H9 (cell line): Measurements from ENCODE around the gene GIPC2. TPM values are rescaled to one million over a fixed set of nuclear protein-coding genes. Genes with fewer than 3 reads are reported as not detected.

Experiments
- DNase-seq: peaks from one replicate; pipeline ENCODE4 v3.0.0-alpha.2; 2017
- H2AFZ ChIP-seq: one replicate; pipeline ENCODE4 v1.6.1; 2013; ENCODE audit warnings: mild to moderate bottlenecking, low read length, control low read depth, moderate library complexity
- H2AK5ac ChIP-seq: 2 replicates; pipeline ENCODE4 v1.6.1; 2013; ENCODE audit warnings: low read length, control low read depth, mixed read lengths; ENCODE audit not compliant: insufficient read length
- H2BK120ac ChIP-seq: one replicate; pipeline ENCODE4 v1.6.1; 2013; ENCODE audit warnings: low read depth, mild to moderate bottlenecking, low read length, control low read depth, inconsistent platforms; ENCODE audit not compliant: poor library complexity, severe bottlenecking
- H2BK12ac ChIP-seq: 2 replicates; pipeline ENCODE4 v1.6.1; 2013; ENCODE audit warnings: low read length, control low read depth, mixed read lengths, low read depth; ENCODE audit not compliant: insufficient read length
- H2BK15ac ChIP-seq: 2 replicates; pipeline ENCODE4 v1.6.1; 2013; ENCODE audit warnings: low read depth, low read length, control low read depth
- H2BK20ac ChIP-seq: one replicate; pipeline ENCODE4 v1.6.1; 2013; ENCODE audit warnings: low read depth, mild to moderate bottlenecking, low read length, control low read depth, inconsistent platforms; ENCODE audit not compliant: poor library complexity, severe bottlenecking
- H2BK5ac ChIP-seq: 2 replicates; pipeline ENCODE4 v1.6.1; 2013; ENCODE audit warnings: low read length, control low read depth, mixed read lengths; ENCODE audit not compliant: insufficient read length
- H3K14ac ChIP-seq: 2 replicates; pipeline ENCODE4 v1.6.1; 2013; ENCODE audit warnings: low read length, control low read depth; ENCODE audit not compliant: insufficient read depth
- H3K18ac ChIP-seq: 2 replicates; pipeline ENCODE4 v1.6.1; 2013; ENCODE audit warnings: low read depth, mild to moderate bottlenecking, mixed read lengths, low read length, control low read depth; ENCODE audit not compliant: insufficient read length
- H3K23ac ChIP-seq: 2 replicates; pipeline ENCODE4 v1.6.1; 2013; ENCODE audit warnings: low read length, control low read depth, mixed read lengths, low read depth; ENCODE audit not compliant: insufficient read length
- H3K23me2 ChIP-seq: 2 replicates; pipeline ENCODE4 v1.6.1; 2013; ENCODE audit warnings: low read depth, mild to moderate bottlenecking, mixed read lengths, low read length, control low read depth; ENCODE audit not compliant: insufficient read length, poor library complexity, severe bottlenecking
- H3K27ac ChIP-seq: 2 replicates; pipeline ENCODE4 v1.5.1; 2013; ENCODE audit warnings: low read length, control low read depth, mixed read lengths, low read depth; ENCODE audit not compliant: insufficient read length
- H3K27me3 ChIP-seq: 2 replicates; pipeline ENCODE4 v1.6.1; 2013; ENCODE audit warnings: low read length, control low read depth, inconsistent platforms; ENCODE audit not compliant: insufficient read depth
- H3K4ac ChIP-seq: 2 replicates; pipeline ENCODE4 v1.6.1; 2013; ENCODE audit warnings: low read depth, mild to moderate bottlenecking, control low read depth, inconsistent platforms, low read length, moderate library complexity
- H3K4me1 ChIP-seq: 2 replicates; pipeline ENCODE4 v1.6.1; 2013; ENCODE audit warnings: low read length, control low read depth, inconsistent platforms; ENCODE audit not compliant: insufficient read depth
- H3K4me2 ChIP-seq: 2 replicates; pipeline ENCODE4 v1.6.1; 2013; ENCODE audit warnings: low read length, control low read depth, mixed read lengths; ENCODE audit not compliant: insufficient read length, insufficient read depth
- H3K56ac ChIP-seq: 2 replicates; pipeline ENCODE4 v1.6.1; 2013; ENCODE audit warnings: low read depth, mild to moderate bottlenecking, mixed read lengths, low read length, control low read depth; ENCODE audit not compliant: insufficient read length
- H3K79me1 ChIP-seq: 2 replicates; pipeline ENCODE4 v1.6.1; 2013; ENCODE audit warnings: low read depth, mild to moderate bottlenecking, moderate library complexity, low read length, control low read depth, inconsistent platforms; ENCODE audit not compliant: insufficient read depth, poor library complexity, severe bottlenecking
- H3K79me2 ChIP-seq: 2 replicates; pipeline ENCODE4 v1.6.1; 2013; ENCODE audit warnings: low read length, control low read depth, inconsistent platforms; ENCODE audit not compliant: insufficient read depth
- H3K9ac ChIP-seq: 2 replicates; pipeline ENCODE4 v1.6.1; 2013; ENCODE audit warnings: low read length, control low read depth, mixed read lengths; ENCODE audit not compliant: insufficient read length; ENCODE audit errors: extremely low read depth
- H3K9me3 ChIP-seq: one replicate; pipeline ENCODE4 v1.6.1; 2013; ENCODE audit warnings: low read depth, low read length, inconsistent platforms; ENCODE audit not compliant: control insufficient read depth
- H3T11ph ChIP-seq: one replicate; pipeline ENCODE4 v1.6.1; 2013; ENCODE audit warnings: mild to moderate bottlenecking, low read length, control low read depth, inconsistent platforms
- H4K20me1 ChIP-seq: one replicate; pipeline ENCODE4 v1.6.1; 2013; ENCODE audit not compliant: control insufficient read depth, insufficient read length, insufficient read depth
- H4K5ac ChIP-seq: 2 replicates; pipeline ENCODE4 v1.6.1; 2013; ENCODE audit warnings: low read depth, mild to moderate bottlenecking, mixed read lengths, low read length, control low read depth; ENCODE audit not compliant: insufficient read length
- H4K8ac ChIP-seq: replicated peaks from 2 replicates; pipeline ENCODE4 v1.6.1; 2013; ENCODE audit warnings: low read length, control low read depth, mixed read lengths, low read depth; ENCODE audit not compliant: insufficient read length
- H4K91ac ChIP-seq: 2 replicates; pipeline ENCODE4 v1.6.1; 2013; ENCODE audit warnings: low read depth, mild to moderate bottlenecking, moderate library complexity, mixed read lengths, low read length, control low read depth; ENCODE audit not compliant: insufficient read length
- H3K27ac Mint-ChIP-seq, 3 experiments: 2 replicates in 2 of 3; 3 replicates in 1 of 3; pipeline ENCODE4 v1.8.0; 2020 to 2021; ENCODE audit warnings: mixed read lengths in 3 of 3, mild to moderate bottlenecking in 1 of 3, moderate library complexity in 1 of 3
- H3K27me3 Mint-ChIP-seq: 2 replicates; pipeline ENCODE4 v1.8.0; 2021; ENCODE audit warnings: low read depth, mild to moderate bottlenecking, moderate library complexity, mixed read lengths
- H3K36me3 Mint-ChIP-seq, 3 experiments: 2 replicates in 2 of 3; 3 replicates in 1 of 3; pipeline ENCODE4 v1.8.0; 2020 to 2021; ENCODE audit warnings: low read depth in 3 of 3, mixed read lengths in 3 of 3; ENCODE audit not compliant: insufficient read depth in 1 of 3
- H3K4me1 Mint-ChIP-seq, 2 experiments: 2 replicates each; pipeline ENCODE4 v1.8.0; 2020; ENCODE audit warnings: mixed read lengths in 2 of 2
- H3K4me3 Mint-ChIP-seq, 2 experiments: 2 replicates in 1 of 2; 3 replicates in 1 of 2; pipeline ENCODE4 v1.8.0; 2020 to 2021; ENCODE audit warnings: mild to moderate bottlenecking in 2 of 2, mixed read lengths in 2 of 2, moderate library complexity in 1 of 2
- H3K9me3 Mint-ChIP-seq, 2 experiments: 2 replicates in 1 of 2; 3 replicates in 1 of 2; pipeline ENCODE4 v1.8.0; 2020; ENCODE audit warnings: mild to moderate bottlenecking in 2 of 2, mixed read lengths in 2 of 2, moderate library complexity in 1 of 2
- WGBS: extraction: QIAGEN DNeasy Blood & Tissue Kit; methylation state at CpG from one replicate; pipeline ENCODE4 v1.1.7; 2013; ENCODE audit warnings: missing lambda C conversion rate, low lambda C conversion rate, mixed read lengths; ENCODE audit not compliant: insufficient read length; ENCODE audit errors: extremely low coverage; 5-methylcytosine and 5-hydroxymethylcytosine counted together
- total RNA-seq: library from RNA; stranded (reverse); gene quantifications from 2 replicates; pipeline ENCODE4 v1.2.1, GENCODE V29; 2021
- TF ChIP-seq, protein P1 (sequence below): fragments of 200-600 bp; sonication (generic); conservative IDR thresholded peaks from 3 replicates; pipeline ENCODE4 v1.8.0; 2021; ENCODE audit warnings: antibody characterized with exemption, mild to moderate bottlenecking

GIPC2 gene
- total RNA-seq, 1 experiment from 2014 or later = 0.85 TPM

DNA sequence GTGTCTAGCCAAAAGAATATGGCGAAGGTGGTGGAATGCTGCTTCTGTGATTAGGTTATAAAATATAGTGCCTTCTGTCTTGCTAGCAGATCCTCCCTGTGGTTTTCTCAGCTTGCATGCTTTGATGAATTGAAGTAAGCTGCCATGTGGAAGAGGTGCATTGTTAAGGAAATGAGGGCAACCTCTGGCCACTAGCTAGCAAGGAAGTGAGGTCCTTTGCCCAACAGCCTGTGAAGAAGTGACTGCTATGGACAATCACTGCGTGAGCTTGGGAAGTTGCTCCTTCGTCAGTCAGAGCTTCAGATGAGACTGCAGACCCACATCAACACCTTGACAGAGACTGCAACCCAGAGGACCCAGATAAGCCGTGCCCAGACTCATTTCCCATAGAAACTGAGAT, 109.4 kb downstream of the GIPC2 start:
- H3K27ac Mint-ChIP-seq = no peak overlapping the region
- H4K91ac ChIP-seq = no peak overlapping the region
- H3K9me3 ChIP-seq = no peaks in the 10 kb centered on the region
- TF ChIP-seq, protein P1, sequence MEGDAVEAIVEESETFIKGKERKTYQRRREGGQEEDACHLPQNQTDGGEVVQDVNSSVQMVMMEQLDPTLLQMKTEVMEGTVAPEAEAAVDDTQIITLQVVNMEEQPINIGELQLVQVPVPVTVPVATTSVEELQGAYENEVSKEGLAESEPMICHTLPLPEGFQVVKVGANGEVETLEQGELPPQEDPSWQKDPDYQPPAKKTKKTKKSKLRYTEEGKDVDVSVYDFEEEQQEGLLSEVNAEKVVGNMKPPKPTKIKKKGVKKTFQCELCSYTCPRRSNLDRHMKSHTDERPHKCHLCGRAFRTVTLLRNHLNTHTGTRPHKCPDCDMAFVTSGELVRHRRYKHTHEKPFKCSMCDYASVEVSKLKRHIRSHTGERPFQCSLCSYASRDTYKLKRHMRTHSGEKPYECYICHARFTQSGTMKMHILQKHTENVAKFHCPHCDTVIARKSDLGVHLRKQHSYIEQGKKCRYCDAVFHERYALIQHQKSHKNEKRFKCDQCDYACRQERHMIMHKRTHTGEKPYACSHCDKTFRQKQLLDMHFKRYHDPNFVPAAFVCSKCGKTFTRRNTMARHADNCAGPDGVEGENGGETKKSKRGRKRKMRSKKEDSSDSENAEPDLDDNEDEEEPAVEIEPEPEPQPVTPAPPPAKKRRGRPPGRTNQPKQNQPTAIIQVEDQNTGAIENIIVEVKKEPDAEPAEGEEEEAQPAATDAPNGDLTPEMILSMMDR = no peak
- H3K18ac ChIP-seq = no peak overlapping the region
- H2BK12ac ChIP-seq = no peak overlapping the region
- H3K27me3 Mint-ChIP-seq = peaks cover 5% of the 10 kb centered on the region
- no peak overlapping the region for H3K4me2 ChIP-seq
- no peak overlapping the region for H2BK20ac ChIP-seq
- H2BK120ac ChIP-seq = no peak overlapping the region
- WGBS = no CpG with 5 or more reads among the region's 4 CpGs
- H4K20me1 ChIP-seq = no peaks in the 10 kb centered on the region
- peaks cover 0 to 5% (median 2%) of the 10 kb centered on the region in 3 experiments; a peak in 4 of 7 replicates for H3K36me3 Mint-ChIP-seq
- H3K9me3 Mint-ChIP-seq = no peaks in the 10 kb centered on the region; a peak in 1 of 5 replicates
- H3K9ac ChIP-seq = no peak overlapping the region
- no peak overlapping the region for H3K56ac ChIP-seq
- H3K79me2 ChIP-seq = no peaks in the 10 kb centered on the region
- H4K8ac ChIP-seq = no peak overlapping the region
- no peak overlapping the region for H3K14ac ChIP-seq
- H2BK15ac ChIP-seq = no peak overlapping the region
- DNase-seq = peak; percentile 78
- no peaks in the 10 kb centered on the region for H3K79me1 ChIP-seq
- no peak overlapping the region for H2AFZ ChIP-seq
- H3K27me3 ChIP-seq = no peaks in the 10 kb centered on the region
- H2BK5ac ChIP-seq = no peak overlapping the region
- no peaks in the 10 kb centered on the region for H3K23me2 ChIP-seq
- H2AK5ac ChIP-seq = no peak overlapping the region
- peaks cover 2% of the 10 kb centered on the region; the same call in 1 of the 2 replicates for H3K4me1 ChIP-seq
- H4K5ac ChIP-seq = no peak overlapping the region
- H3K4me1 Mint-ChIP-seq = peaks cover 10 to 18% of the 10 kb centered on the region in 2 experiments
- peak overlapping the region in 1 of 2 experiments; percentile 24; a peak in 2 of 5 replicates for H3K4me3 Mint-ChIP-seq
- no peak overlapping the region for H3K23ac ChIP-seq
- H3K27ac ChIP-seq = no peak overlapping the region
- no peak overlapping the region for H3K4ac ChIP-seq
- H3T11ph ChIP-seq = no peak overlapping the region
